ENCODE measurements around the gene FSTL4. TPM values are rescaled to one million over a fixed set of nuclear protein-coding genes. Genes with fewer than 3 reads are reported as not detected.

Gene FSTL4
- total RNA-seq, 2 experiments from 2014 or later: not detected

DNA sequence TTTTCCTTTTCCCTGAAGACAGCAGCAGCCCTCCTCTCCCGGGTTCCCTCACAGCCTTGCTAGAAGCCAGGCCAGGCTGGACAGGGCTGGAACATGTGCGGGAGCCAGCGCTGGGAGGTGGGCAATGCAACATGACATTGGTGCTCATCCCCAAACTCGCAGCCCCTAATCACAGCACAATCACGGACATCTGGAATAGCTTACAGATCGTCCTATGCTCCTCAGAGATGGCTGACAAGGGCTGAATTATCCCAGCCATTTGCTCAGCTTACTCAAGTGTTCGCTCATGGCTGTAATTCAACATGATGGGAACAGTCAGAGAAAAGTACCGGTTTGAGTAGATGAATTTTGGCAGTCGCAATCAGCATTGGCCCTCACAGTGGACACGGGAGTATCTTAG is 49.8 kb downstream of the FSTL4 start:
- ChIA-PET POLR2A (interaction anchor here (0.6 kb wide), 1 partner anchor 1643 kb away, joined by 3 read pairs; no protein-coding TSS in a partner anchor), CTCF (ENCODE audit: unreplicated experiment) (no interaction called here)
- Histone ChIP-seq H3K36me3 (ENCODE audit: insufficient read depth, low read length) (no peaks in the 10 kb centered on the region), H3K9me2 (ENCODE audit: insufficient read depth, low read length) (no peaks in the 10 kb centered on the region), H3K79me2 (ENCODE audit: insufficient read depth, low read depth, low read length) (no peaks in the 10 kb centered on the region), H3K4me3 (ENCODE audit: low read depth, low read length, poor library complexity, severe bottlenecking) (no peak overlapping the region), H3K4me1 (ENCODE audit: insufficient read depth, low read length, poor library complexity, severe bottlenecking) (no peaks in the 10 kb centered on the region), H3K27ac (ENCODE audit: low read depth, low read length, poor library complexity, severe bottlenecking) (no peak overlapping the region), H3K4me2 (ENCODE audit: low read length) (no peak overlapping the region), H4K20me1 (ENCODE audit: insufficient read depth, low read length) (no peaks in the 10 kb centered on the region), H3K9me3 (ENCODE audit: low read length) (no peaks in the 10 kb centered on the region), H2AFZ (ENCODE audit: low read length) (no peak overlapping the region)
- intact Hi-C loops (cut with micrococcal nuclease; ENCODE audit: unreplicated experiment): no loop called here
- no peak for TF ChIP-seq CTCF (conservative IDR thresholded peaks at IDR 0.05; ENCODE audit: low read length)
- TF ChIP-seq EZH2phosphoT487 (IDR thresholded peaks at IDR 0.05; ENCODE audit: borderline replicate concordance, low read depth, low read length): no peak
- BruUV-seq (replicated peaks): no TSS peak
- no peak for DNase-seq (ENCODE audit: low spot score)

DNA sequence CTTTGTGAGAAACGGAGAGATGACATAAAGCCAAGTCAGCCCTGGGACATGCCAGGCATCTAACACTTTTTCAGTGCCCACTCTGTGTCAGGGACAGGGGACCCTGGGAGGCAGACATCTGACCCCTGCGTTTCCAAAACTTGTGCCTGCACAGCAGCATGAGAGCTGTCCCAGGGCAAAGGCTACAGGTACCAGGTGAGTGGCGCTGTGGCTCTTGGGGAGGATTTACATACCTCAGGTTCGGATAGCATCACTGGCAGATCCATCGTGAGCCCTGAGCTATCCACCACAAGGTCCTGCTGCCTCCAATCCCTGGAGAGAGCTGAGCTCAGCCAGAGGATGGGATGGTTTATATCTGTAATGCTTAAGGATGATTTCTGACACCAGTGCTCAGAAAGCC is 52.4 kb downstream of the FSTL4 start:
- Histone ChIP-seq H3K4me3 (ENCODE audit: low read depth, low read length, poor library complexity, severe bottlenecking) (no peak overlapping the region), H3K4me2 (ENCODE audit: low read length) (no peak overlapping the region), H3K79me2 (ENCODE audit: insufficient read depth, low read depth, low read length) (no peaks in the 10 kb centered on the region), H4K20me1 (ENCODE audit: insufficient read depth, low read length) (no peaks in the 10 kb centered on the region), H3K27ac (ENCODE audit: low read depth, low read length, poor library complexity, severe bottlenecking) (no peak overlapping the region), H2AFZ (ENCODE audit: low read length) (no peak overlapping the region), H3K9me3 (ENCODE audit: low read length) (no peaks in the 10 kb centered on the region), H3K36me3 (ENCODE audit: insufficient read depth, low read length) (no peaks in the 10 kb centered on the region), H3K9me2 (ENCODE audit: insufficient read depth, low read length) (no peaks in the 10 kb centered on the region), H3K4me1 (ENCODE audit: insufficient read depth, low read length, poor library complexity, severe bottlenecking) (no peaks in the 10 kb centered on the region)
- intact Hi-C loops (cut with micrococcal nuclease; ENCODE audit: unreplicated experiment): no loop called here
- TF ChIP-seq CTCF (conservative IDR thresholded peaks at IDR 0.05; ENCODE audit: low read length) (no peak), EZH2phosphoT487 (IDR thresholded peaks at IDR 0.05; ENCODE audit: borderline replicate concordance, low read depth, low read length) (no peak)
- no peak for DNase-seq (ENCODE audit: low spot score)
- BruUV-seq (replicated peaks): no TSS peak
- POLR2A ChIA-PET: interaction anchor here (0.5 kb wide), 1 partner anchor 199 kb away, joined by 8 read pairs; no protein-coding TSS in a partner anchor
- CTCF ChIA-PET (ENCODE audit: unreplicated experiment): interaction anchor here (0.5 kb wide), 1 partner anchor 329 kb away, joined by 3 read pairs; no protein-coding TSS in a partner anchor

DNA sequence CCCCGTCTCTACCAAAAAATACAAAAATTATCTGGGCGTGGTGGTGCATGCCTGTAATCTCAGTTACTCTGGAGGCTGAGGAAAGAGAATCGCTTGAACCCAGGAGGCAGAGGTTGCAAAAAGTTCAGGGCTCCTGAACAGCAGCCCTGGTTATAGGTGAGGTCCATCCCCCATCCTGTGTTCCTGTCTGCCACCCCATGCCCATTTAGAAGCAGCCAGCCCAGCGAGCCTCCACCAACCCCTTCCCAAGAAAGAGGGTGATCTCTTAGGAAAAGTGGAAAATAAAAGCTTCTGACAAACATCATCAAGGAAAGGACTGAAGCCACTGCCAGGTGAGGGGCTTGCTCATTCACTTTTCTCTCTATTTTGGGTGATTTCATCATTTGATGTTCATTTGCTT is 55.8 kb downstream of the FSTL4 start:
- Histone ChIP-seq H2AFZ (ENCODE audit: low read length) (no peak overlapping the region), H4K20me1 (ENCODE audit: insufficient read depth, low read length) (no peaks in the 10 kb centered on the region), H3K9me2 (ENCODE audit: insufficient read depth, low read length) (no peaks in the 10 kb centered on the region), H3K36me3 (ENCODE audit: insufficient read depth, low read length) (no peaks in the 10 kb centered on the region), H3K79me2 (ENCODE audit: insufficient read depth, low read depth, low read length) (no peaks in the 10 kb centered on the region), H3K4me2 (ENCODE audit: low read length) (no peak overlapping the region), H3K27ac (ENCODE audit: low read depth, low read length, poor library complexity, severe bottlenecking) (no peak overlapping the region), H3K4me3 (ENCODE audit: low read depth, low read length, poor library complexity, severe bottlenecking) (no peak overlapping the region), H3K4me1 (ENCODE audit: insufficient read depth, low read length, poor library complexity, severe bottlenecking) (no peaks in the 10 kb centered on the region), H3K9me3 (ENCODE audit: low read length) (no peaks in the 10 kb centered on the region)
- no TSS peak for BruUV-seq (replicated peaks)
- ChIA-PET POLR2A (no interaction called here), CTCF (ENCODE audit: unreplicated experiment) (no interaction called here)
- no peak for DNase-seq (ENCODE audit: low spot score)
- TF ChIP-seq EZH2phosphoT487 (IDR thresholded peaks at IDR 0.05; ENCODE audit: borderline replicate concordance, low read depth, low read length) (no peak), CTCF (conservative IDR thresholded peaks at IDR 0.05; ENCODE audit: low read length) (no peak)
- intact Hi-C loops (cut with micrococcal nuclease; ENCODE audit: unreplicated experiment): no loop called here
